Measurements from ENCODE around the gene STIP1.

STIP1 gene

DNA sequence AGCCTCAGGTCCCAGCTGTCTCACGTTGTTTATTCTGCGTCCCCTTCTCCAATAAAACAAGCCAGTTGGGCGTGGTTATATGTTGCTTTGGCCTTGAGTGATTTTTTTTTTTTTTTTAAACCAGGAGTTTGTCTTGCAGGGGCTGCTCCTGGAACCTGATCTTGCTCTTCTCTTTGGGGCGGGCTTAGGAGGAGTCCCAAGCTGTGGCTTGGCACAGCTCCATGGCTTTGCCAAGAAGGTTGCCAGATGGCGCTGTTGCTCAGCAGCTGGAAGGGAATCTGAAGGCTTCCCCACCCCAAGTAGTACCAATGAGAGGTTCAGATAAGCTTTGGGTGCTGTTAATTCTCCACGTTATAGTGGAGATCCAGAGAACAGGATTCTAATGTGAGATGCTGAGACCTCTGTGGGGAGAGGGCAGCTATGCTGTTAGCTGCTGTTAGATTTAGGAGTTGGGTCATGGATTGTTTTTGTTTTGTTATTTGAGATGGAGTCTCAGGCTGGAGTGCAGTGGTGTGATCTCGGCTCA is 18.6 kb downstream of the STIP1 start:
- peaks cover 45 to 49% of the 10 kb centered on the region in 2 experiments for H3K4me1 ChIP-seq (ENCODE audit: control insufficient read depth in 1 of 2, insufficient read depth in 1 of 2, low read depth in 1 of 2, low read length in 1 of 2)
- peak; percentile 71 for TF ChIP-seq CTCF (IDR thresholded peaks at IDR 0.05)
- H3K27me3 ChIP-seq = no peaks in the 10 kb centered on the region
- H3K27ac ChIP-seq = peak overlapping the region; percentile 99
- H3K9me3 ChIP-seq = no peaks in the 10 kb centered on the region
- H3K4me3 ChIP-seq (ENCODE audit: low read depth in 1 of 2, low read length in 1 of 2) = peak overlapping the region; percentile 1 to 90
- peaks cover 30% of the 10 kb centered on the region for H3K36me3 ChIP-seq

DNA sequence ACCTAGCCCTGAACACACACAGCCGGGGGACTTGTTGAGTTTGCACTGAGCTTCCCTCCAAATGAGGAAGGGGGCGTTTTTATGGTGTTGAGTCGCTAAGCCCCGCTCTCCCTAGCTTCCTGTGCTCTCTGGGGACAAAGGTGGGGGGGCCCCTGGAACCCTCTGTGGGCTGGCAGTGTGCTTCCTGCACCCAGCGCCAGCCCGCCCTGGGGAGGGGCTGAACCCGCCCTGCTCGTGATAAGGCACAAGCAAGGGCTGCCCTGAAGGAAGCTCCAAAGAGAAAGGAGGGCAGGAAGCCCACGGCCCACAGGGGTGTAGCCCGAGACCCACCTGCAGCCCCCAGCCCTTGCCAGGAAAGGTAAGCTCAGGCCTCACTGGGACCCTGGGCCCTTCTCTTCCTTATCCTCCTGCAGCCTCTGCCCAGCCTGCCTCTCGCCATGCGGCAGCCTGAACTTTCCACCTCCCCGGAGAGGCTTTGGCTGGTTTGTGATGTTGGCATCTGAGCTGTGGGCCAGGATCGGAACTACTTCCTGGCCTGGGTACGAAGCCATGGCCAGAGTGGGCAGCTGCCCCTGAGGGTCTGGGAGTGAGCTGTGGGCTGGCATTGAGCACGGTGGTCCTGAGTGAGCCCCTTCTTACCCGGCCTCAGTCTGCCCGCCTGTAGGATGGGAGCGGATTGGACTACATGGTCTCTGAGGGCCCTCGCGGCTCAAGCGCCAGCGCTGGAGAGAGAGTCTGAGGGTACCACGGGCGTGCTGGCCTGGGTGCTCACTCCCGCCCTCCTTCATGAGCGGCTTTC is 20.7 kb downstream of the STIP1 start, which contains the start of gene FERMT3:
TSS of gene FERMT3 (plus strand) at position 265 of the 799 bp plus-strand sequence. CDS start 644 bp downstream, outside the sequence.
- peak within 1 kb of the TSS; percentile 99 for H3K27ac ChIP-seq

GRCh38 chr11:64207256-64208085 is 21.5 kb downstream of the STIP1 start:
- Histone ChIP-seq H3K36me3 (peaks cover 44% of the 10 kb centered on the region), H3K27me3 (no peaks in the 10 kb centered on the region), H3K27ac (peak overlapping the region; percentile 99), H3K4me3 (ENCODE audit: low read depth in 1 of 2, low read length in 1 of 2) (peak overlapping the region; percentile 90 to 100), H3K9me3 (no peaks in the 10 kb centered on the region), H3K4me1 (ENCODE audit: control insufficient read depth in 1 of 2, insufficient read depth in 1 of 2, low read depth in 1 of 2, low read length in 1 of 2) (peaks cover 70 to 73% of the 10 kb centered on the region in 2 experiments)
- TF ChIP-seq CTCF (IDR thresholded peaks at IDR 0.05) = no peak

More for the DNA sequence above, 20.7 kb downstream of the STIP1 start, which contains the start of gene FERMT3:
- Histone ChIP-seq H3K9me3 (no peaks in the 10 kb centered on the region), H3K4me3 (ENCODE audit: low read depth in 1 of 2, low read length in 1 of 2) (peak within 1 kb of the TSS; percentile 90 to 100), H3K4me1 (ENCODE audit: control insufficient read depth in 1 of 2, insufficient read depth in 1 of 2, low read depth in 1 of 2, low read length in 1 of 2) (peaks cover 62 to 65% of the 10 kb centered on the region in 2 experiments), H3K27me3 (no peaks in the 10 kb centered on the region), H3K36me3 (peaks cover 39% of the 10 kb centered on the region)
- TF ChIP-seq CTCF (IDR thresholded peaks at IDR 0.05) = peak; percentile 17

- Histone ChIP-seq H3K4me1 (ENCODE audit: control insufficient read depth in 1 of 2, insufficient read depth in 1 of 2, low read depth in 1 of 2, low read length in 1 of 2) (peaks cover 78 to 79% of the 10 kb centered on the region in 2 experiments), H3K36me3 (peaks cover 41% of the 10 kb centered on the region)
These were observed 22.3 kb downstream of the STIP1 start for GRCh38 chr11:64208086-64208795.

More at GRCh38 chr11:64208086-64208795, 22.3 kb downstream of the STIP1 start:
- H3K9me3 ChIP-seq = no peaks in the 10 kb centered on the region
- H3K27ac ChIP-seq = peak overlapping the region; percentile 99
- peak overlapping the region; percentile 90 to 100 for H3K4me3 ChIP-seq (ENCODE audit: low read depth in 1 of 2, low read length in 1 of 2)
- no peak for TF ChIP-seq CTCF (IDR thresholded peaks at IDR 0.05)
- H3K27me3 ChIP-seq = no peaks in the 10 kb centered on the region
